Right ventricle myocardium inferior (tissue), 1 donor: ENCODE data around the gene PRND. TPM values are rescaled to one million over a fixed set of nuclear protein-coding genes. Genes with fewer than 3 reads are reported as not detected.
A peak's percentile ranks its signal among the peaks of the same experiment; 100 is the strongest.

Experiments used
- ATAC-seq: fragments of 200-7000 bp; cut with Tn5 transposase; one replicate; pipeline ENCODE4 v1.9.1; 2020; ENCODE audit warnings: mild to moderate bottlenecking, moderate library complexity
- DNase-seq: peaks from one replicate; pipeline ENCODE4 v3.0.0; 2021; ENCODE audit errors: missing footprints
- intact Hi-C: fragments of 100-400 bp; cut with DNase I; formaldehyde crosslinking; loops from one replicate; pipeline ENCODE4 v1.11.0; 2022
- long read RNA-seq: library from polyadenylated mRNA; unstranded; transcript quantifications from one replicate; pipeline ENCODE4 v2.0.0, GENCODE V29; 2021
- total RNA-seq: library from RNA; stranded (reverse); fragmentation: NEBNext Ultra II Directional; extraction: Animal tissue kit (Norgen Biotek cat#: 25700); gene quantifications from one replicate; pipeline ENCODE4 v1.2.1, GENCODE V29; 2021
- donor health status: DM: no; HTN: yes; CAD: no; lungs with severe emphysema.

The PRND gene, protein sequence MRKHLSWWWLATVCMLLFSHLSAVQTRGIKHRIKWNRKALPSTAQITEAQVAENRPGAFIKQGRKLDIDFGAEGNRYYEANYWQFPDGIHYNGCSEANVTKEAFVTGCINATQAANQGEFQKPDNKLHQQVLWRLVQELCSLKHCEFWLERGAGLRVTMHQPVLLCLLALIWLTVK
- not detected for total RNA-seq
- long read RNA-seq, result 0 reads

DNA sequence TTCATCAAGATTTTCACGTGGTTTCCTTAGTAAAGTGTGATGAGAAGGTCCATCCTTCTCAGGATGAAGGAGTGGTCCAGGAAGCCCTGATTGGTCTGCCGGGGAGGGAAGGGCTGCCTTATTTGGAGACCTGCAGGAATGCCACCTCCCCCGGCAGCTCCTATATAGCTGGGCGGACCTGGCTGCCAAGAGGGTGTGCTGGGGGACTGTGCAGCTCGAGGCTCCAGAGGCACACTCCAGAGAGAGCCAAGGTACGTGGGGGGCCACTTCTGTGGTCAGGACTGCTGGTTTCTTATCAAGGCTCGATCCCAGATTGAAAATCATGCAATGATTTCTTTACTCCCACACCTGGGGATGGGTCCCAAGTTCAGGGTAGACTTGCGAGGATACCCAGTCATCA lies at the start of gene PRND:
TSS of gene PRND (plus strand) at position 191 of the 400 bp plus-strand sequence. CDS start 2,643 bp downstream, outside the sequence.
- intact Hi-C loops, result no loop called here
- ATAC-seq, result no peak
- DNase-seq, result no peak

DNA sequence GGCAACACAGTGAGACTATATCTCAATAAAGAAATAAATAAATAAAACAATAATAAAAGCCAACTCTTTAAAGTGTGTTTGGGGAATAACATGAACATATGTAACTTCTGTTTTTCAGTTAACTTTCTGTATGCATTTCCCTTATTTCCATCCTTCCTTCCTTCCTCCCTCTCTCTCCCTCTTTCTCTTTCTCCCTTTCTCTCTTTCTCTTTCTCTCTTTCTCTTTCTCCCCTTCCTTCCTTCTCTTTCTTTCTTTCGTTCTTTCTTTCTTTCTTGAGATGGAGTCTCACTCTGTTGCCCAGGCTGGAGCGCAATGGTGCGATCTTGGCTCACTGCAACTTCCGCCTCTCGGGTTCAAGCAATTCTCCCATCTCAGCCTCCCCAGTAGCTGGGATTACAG lies 48.8 kb upstream of the PRND start:
- intact Hi-C loops, result loop anchor here (5.0 kb wide), 1 partner anchor 66 kb away; no protein-coding TSS in a partner anchor
- DNase-seq (no peak), ATAC-seq (no peak)

DNA sequence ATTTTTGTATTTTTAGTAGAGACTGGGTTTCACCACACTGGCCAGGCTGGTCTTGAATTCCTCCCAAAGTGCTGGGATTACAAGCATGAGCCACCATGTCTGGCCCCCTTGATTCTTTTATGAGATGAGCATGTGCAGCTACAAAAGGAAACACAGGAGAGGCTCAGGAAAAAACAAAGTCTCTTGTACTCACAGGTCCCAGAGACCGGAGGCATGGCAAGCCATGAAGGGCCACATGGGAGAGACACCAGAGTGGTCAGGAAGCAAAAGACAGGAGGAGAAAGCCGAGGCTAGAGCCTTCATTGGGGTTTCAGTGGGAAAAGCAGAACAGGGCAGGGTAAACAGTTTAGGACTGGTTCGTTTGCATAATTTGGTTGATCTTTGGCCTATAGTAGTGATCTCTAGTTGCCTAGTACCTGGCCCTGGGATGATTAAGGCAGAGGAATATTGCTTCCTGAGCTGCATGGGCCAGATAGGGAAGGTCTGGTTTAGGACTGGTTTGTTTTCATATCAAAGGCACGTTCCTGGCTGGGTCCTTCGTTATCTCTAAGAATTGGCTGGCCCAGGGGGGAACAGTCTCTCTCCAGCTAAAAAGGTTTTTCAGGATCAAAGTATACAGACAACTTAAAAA lies 48.2 kb upstream of the PRND start:
- DNase-seq, result no peak
- intact Hi-C loops, result loop anchor here (5.0 kb wide), 1 partner anchor 66 kb away; no protein-coding TSS in a partner anchor
- no peak for ATAC-seq

DNA sequence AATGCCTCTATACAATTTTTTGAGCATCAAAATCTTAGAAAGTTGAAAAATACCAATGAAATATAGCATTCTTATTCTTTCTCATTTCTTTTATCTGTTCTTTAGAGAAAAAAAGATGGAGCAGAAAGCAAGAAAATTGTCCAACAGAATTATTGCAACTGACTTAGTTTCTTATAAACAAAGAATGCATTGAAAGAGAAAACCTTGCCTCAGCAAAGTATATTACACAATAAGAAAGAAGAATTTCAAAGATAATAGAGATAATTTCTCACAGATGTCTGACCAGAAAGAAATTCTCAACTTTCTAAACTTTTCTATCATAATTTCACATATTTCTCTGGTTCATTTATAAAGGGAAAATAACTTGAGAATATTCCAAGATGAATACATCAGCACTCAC lies 47.0 kb upstream of the PRND start:
- intact Hi-C loops, result loop anchor here (5.0 kb wide), 1 partner anchor 67 kb away; no protein-coding TSS in a partner anchor
- no peak for ATAC-seq
- no peak for DNase-seq

DNA sequence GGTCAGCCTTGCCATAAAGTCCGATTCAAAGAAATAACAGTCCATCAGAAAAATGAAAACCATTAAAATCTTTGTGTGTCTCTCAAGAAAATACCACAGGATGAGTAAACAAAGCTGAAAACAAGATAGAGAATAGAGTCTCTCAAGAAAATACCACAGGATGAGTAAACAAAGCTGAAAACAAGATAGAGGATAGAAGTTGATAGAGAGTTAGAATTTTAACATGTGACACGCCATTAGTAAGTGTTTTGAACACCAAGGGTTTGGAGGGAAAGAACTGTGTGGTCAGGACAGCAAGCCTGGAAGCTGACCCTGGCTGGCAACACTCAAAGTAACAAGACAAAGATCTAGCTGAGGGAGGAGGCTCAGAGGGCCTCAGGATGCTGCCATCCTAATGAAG lies 43.9 kb upstream of the PRND start:
- DNase-seq, result no peak
- intact Hi-C loops, result no loop called here
- no peak for ATAC-seq

DNA sequence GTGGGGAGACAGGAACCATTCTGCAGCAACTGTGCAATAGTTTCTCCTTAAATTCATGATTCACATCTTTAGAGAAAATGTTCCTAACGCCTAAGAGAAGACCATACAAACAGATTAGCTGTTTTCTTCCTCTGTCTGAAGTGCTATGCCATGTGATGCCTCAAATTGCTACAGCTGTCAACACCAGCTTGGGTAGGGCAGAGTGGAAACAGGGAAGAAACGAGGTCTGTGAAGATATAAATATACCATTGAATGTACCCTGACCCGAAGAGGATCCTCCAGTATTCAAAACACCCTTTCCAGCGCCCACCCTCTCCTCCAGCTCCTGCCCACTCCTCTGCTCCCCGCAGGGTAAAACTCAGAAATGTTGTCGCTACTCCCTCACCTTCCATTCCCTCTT lies 40.3 kb upstream of the PRND start:
- intact Hi-C loops, result no loop called here
- peak; percentile 53 for ATAC-seq
- DNase-seq, result no peak

DNA sequence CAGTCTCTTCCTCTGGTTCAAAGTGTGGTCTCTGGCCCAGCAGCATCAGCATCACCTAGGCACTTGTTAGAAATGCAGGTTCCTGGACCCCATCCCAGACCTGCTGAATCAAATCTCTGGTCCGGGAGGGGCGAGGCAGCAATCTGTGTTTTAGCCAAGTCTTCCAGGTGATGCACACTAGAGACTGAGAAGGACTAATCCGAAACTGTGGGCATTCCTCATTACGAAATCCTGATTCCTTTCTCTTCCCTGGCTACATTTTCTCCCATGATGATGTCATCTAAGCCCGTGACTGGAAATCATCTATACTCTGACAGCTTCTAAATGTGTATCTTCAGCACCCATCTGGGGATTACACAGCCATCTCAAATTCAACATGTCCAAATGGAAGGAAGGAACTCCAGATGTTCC lies 39.7 kb upstream of the PRND start:
- no peak for DNase-seq
- ATAC-seq, result no peak
- intact Hi-C loops, result no loop called here

DNA sequence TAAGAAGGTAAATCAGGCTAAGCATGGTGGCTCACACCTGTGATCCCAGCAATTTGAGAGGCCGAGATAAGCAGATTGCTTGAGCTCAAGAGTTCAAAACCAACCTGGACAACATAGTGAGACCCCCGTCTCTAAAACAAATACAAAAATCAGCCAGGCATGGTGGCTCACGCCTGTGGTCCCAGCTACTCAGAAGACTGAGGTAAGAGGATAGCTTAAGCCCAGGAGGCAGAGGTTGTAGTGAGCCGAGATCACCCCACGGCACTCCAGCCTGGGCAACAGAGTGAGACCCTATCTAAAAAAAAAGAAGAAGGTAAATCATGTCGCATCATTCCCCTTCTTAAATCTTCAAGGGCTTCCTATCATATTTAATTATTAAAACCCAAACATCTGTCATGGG lies 39.0 kb upstream of the PRND start:
- DNase-seq, result no peak
- intact Hi-C loops, result no loop called here
- ATAC-seq, result no peak

DNA sequence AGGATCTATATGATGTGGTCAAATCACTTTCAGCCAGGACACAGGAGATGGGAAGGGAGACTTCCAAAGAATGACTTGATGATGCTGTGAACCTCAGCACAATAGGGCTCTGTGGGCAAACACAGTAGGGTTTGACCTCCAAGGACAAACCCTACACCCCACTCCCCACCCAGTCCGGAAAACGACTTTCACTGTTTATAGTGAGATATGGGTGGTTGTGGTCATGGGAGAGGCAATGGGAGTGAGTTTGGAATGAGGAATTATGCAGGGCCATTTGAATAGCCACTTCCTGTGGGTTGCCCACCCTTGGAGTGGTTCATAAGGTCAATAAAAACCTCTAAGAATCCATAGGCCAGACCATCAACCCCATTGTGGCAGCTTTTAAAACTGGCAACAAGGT lies 38.4 kb upstream of the PRND start:
- DNase-seq (no peak), ATAC-seq (no peak)
- intact Hi-C loops, result no loop called here

DNA sequence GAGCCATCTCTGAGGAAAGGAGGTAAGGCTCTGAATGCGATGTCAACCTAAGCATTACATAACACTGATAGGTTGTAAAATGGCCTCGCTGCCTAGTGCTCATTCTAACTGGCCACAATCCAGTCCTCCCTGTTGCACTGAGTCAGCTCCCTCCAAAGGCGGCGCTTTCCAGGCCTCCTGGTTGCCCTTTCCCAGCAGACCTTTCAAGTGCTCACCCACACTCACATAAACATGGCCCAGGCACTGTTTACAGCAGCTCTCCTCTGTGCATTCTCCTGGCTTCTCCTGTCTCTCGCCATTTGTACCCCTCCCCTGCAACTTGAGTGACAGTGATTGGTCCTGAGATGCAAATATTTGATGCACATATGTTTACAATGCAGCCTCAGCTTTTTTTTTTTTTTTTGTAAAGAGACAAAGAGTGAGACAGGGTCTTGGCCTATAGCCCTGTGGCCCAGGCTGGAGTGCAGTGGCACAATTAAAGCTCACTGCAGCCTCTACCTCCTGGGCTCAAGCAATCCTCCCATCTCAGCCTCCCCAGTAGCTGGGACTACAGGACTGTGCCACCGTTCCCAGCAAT lies 36.8 kb upstream of the PRND start:
- intact Hi-C loops, result no loop called here
- DNase-seq (no peak), ATAC-seq (no peak)

DNA sequence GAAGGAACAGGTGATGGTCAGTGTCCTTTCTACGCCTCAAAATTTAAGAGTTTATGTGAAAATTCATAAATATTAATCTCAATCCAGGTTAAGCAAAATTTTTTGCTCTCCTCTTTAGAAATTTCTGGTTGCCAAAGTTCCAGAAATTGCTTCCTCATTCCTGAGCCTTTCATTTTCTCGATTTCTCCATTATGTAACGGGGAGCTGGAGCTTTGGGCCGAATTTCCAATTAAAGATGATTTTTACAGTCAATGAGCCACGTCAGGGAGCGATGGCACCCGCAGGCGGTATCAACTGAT lies 35.8 kb upstream of the PRND start:
- intact Hi-C loops, result no loop called here
- ATAC-seq (no peak), DNase-seq (no peak)

DNA sequence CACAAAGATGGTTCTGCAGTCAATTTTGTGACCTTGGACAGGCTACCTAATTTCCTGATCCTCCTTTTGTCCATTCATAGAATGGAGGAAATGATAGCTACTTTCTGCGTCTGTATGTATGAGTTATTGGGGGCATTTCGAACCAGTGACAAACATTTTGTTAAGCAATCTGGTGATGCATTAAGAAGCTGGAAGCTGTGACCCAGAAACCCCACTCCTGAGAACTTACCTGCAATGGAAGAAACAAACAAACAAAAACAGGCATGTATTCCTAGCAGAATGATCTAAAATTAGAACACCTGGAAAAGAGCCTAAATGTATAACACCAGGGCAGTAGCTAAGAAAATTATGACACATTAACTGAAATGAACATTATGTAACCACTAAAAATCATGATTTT lies 33.4 kb upstream of the PRND start:
- ATAC-seq (no peak), DNase-seq (no peak)
- intact Hi-C loops, result no loop called here

DNA sequence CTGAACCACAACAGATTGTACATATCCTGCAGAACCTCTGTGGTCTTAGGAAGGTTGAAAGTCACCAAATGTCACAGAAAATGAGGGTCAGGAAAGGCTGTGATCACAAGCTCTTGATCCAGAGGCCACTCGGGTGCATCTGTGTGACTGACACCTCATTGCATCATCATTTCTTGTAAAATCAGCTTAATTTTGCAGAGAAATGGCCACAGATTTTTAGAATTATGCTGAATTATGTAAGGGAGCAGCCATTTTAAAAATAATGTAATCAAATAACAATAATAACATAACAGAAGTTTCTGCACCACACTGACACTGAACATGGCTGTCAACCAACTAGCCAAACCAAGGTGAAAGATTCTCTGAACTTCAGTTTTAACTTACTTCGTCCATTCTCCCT lies 32.5 kb upstream of the PRND start:
- intact Hi-C loops, result no loop called here
- ATAC-seq (no peak), DNase-seq (no peak)

DNA sequence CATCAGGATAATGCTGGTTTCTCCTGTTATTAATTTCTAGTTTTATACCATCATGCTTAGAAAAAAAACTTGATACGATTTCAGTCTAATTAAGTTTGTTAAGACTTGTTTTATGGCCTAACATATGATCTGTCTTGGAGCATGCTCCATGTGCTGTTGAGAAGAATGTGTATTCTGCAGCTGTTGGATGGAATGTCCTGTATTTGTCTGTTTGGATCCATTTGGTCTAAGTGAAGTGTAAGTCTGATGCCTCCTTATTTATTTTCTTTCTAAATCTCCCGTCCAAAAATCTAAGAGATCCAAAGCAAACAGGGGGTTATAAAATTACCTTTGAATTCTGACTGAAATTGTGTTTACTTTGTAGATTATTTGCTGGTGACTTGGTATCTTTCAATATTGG lies 30.0 kb upstream of the PRND start:
- intact Hi-C loops, result no loop called here
- no peak for ATAC-seq
- DNase-seq, result no peak

DNA sequence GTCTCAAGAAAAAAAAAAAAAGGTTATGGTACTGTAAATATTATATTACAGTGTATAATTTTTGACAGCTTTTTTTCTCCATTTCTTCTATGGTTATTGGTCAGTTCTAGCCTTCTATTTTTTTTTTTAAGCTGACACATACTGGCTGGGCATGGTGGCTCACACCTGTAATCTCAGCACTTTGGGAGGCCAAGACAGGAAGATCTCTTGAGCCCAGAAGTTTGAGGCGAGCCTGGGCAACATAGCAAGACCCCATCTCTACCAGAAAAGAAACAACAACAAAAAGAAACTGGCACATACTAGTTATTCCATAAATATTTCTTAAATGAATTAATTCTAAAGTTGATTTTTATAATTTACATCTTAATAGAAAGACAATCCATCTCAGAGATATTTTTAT lies 27.6 kb upstream of the PRND start:
- intact Hi-C loops, result no loop called here
- ATAC-seq (no peak), DNase-seq (no peak)

DNA sequence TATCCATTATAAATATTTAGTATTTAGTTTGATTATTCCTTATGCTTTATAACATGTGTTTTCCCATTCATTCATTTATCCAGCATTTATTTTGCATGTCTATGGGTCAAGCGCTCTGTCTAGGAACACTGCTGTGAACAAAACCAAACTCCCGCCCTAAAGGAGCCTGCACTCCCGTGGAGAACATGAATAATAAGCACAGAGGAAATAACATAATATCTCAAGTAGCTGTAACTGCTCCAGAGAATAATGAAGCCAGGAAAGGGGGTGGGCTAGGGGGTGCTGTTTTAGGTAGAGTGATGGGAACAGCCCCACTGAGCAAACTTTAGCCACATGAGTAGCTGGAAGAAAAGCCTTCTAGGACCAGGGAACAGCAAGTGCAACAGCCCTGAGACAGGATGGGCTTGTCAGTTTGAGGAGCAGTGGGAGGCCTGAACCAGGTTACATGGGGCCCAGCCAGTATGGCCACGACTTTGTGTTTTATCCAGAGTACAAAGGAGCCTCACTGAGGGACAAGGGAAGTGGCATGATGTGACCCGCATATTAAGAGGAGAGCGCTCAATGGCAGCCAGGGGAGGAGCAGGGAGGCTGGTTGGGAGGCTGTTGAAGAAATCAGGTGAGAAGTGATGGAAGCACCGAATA lies 24.4 kb upstream of the PRND start:
- no peak for ATAC-seq
- intact Hi-C loops, result no loop called here
- no peak for DNase-seq

DNA sequence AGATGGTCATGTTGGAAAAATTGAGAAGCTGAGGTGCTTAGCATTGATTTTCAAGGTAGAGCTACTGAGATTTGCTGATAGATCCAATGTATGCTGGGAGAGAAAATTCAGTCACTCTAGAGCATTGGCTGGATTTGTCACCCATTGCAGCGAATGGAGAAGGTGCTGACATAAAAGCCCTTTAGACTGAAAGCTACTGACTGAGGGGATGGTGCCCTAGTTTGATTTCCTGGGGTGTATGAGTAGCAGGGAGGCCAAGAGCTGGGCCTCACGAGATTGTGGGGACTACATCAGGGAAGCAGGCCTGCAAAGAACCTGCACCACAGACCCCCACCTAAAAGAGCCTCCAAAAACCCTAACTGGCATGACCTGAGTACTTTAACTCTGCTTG lies 23.9 kb upstream of the PRND start:
- DNase-seq, result no peak
- intact Hi-C loops, result no loop called here
- ATAC-seq, result no peak

DNA sequence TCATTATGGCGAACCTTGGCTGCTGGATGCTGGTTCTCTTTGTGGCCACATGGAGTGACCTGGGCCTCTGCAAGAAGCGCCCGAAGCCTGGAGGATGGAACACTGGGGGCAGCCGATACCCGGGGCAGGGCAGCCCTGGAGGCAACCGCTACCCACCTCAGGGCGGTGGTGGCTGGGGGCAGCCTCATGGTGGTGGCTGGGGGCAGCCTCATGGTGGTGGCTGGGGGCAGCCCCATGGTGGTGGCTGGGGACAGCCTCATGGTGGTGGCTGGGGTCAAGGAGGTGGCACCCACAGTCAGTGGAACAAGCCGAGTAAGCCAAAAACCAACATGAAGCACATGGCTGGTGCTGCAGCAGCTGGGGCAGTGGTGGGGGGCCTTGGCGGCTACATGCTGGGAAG lies 22.5 kb upstream of the PRND start:
- ATAC-seq (no peak), DNase-seq (no peak)
- intact Hi-C loops, result no loop called here

DNA sequence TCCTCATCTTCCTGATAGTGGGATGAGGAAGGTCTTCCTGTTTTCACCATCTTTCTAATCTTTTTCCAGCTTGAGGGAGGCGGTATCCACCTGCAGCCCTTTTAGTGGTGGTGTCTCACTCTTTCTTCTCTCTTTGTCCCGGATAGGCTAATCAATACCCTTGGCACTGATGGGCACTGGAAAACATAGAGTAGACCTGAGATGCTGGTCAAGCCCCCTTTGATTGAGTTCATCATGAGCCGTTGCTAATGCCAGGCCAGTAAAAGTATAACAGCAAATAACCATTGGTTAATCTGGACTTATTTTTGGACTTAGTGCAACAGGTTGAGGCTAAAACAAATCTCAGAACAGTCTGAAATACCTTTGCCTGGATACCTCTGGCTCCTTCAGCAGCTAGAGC lies 21.8 kb upstream of the PRND start:
- ATAC-seq (no peak), DNase-seq (no peak)
- intact Hi-C loops, result no loop called here

DNA sequence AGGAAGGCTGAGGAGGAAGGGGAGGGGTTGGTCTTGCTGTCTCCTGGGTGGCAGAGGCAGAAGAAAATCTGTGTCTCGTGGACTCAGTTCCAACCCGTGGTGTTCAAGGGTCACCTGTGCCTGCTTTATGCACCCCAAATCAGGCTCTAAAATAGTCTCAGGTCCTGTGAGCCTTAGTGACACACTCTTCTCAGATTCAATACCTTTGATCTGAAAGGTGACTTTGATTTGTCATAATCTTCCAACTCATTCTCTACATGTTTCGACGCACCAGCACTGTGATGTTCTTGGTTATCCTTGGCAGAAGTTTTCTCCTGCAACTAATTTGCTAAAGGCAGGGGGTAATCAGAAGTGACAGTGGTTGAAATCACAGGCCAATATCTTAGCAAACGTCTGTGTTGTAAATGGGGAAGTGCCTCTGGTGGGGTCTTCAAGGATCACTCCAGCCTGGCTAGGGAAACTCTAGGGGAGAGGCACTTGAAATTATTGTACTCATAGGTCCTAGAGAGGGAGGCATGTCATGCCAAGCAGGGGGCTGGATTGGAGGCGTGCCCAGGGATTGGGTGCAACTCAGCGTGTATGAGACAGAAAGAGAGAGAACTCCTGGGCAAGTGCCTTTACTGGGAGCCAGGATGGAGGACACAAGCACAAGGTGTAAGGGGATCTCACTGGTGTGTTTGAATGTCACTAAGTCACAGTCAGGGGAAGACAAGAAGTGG lies 19.0 kb upstream of the PRND start:
- no peak for DNase-seq
- intact Hi-C loops, result no loop called here
- no peak for ATAC-seq
